Type B pancreatic cell (in vitro differentiated cells): ENCODE data around the gene UGT1A9. TPM values are rescaled to one million over a fixed set of nuclear protein-coding genes. Genes with fewer than 3 reads are reported as not detected.

Experiments used
- DNase-seq: peaks from one replicate; pipeline ENCODE4 v3.0.0; 2021; ENCODE audit warnings: mixed read lengths; ENCODE audit not compliant: unreplicated experiment; ENCODE audit errors: extremely low spot score
- H3K27ac Mint-ChIP-seq: 2 replicates; pipeline ENCODE4 v1.8.0; 2021; ENCODE audit warnings: mild to moderate bottlenecking, mixed read lengths
- H3K27me3 Mint-ChIP-seq: 2 replicates; pipeline ENCODE4 v1.8.0; 2021; ENCODE audit warnings: mixed read lengths
- H3K36me3 Mint-ChIP-seq: 2 replicates; pipeline ENCODE4 v1.8.0; 2021; ENCODE audit warnings: mixed read lengths
- H3K4me1 Mint-ChIP-seq: one replicate; pipeline ENCODE4 v1.8.0; 2021; ENCODE audit warnings: mixed read lengths; ENCODE audit not compliant: unreplicated experiment
- H3K4me3 Mint-ChIP-seq: 2 replicates; pipeline ENCODE4 v1.8.0; 2021; ENCODE audit warnings: mild to moderate bottlenecking, mixed read lengths
- H3K9me3 Mint-ChIP-seq: 2 replicates; pipeline ENCODE4 v1.8.0; 2021; ENCODE audit warnings: mixed read lengths
- CTCF ChIP-seq: fragments of 200-600 bp; sonication (generic); conservative IDR thresholded peaks from 2 replicates; pipeline ENCODE4 v1.5.0; 2021; ENCODE audit warnings: antibody characterized with exemption, mild to moderate bottlenecking
- total RNA-seq: library from RNA; stranded (reverse); gene quantifications from 2 replicates; pipeline ENCODE4 v1.2.1, GENCODE V29; 2021; ENCODE audit warnings: low replicate concordance

UGT1A9 gene
- total RNA-seq, 1 donor from 2014 or later, result not detected

DNA sequence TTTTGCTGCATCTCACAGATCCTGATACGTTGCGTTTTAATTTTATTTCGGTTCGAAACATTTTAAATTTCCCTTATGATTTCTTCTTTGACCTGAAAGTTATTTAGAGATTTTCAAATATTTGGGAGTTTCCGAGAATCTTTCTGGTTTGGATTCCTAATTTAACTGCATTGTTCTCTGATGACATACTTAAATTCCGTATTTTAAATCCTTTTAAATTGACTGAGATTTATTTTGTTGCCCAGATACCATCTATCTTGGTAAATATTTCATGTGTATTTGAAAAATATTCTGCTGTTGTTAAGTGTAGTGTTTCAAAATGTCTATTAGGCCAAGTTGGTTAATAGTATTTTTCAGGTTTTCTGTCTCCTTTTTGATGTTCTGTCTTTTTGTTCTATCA lies 144.2 kb downstream of the UGT1A9 start:
- H3K36me3 Mint-ChIP-seq, result no peaks in the 10 kb centered on the region
- no peak overlapping the region for H3K4me3 Mint-ChIP-seq
- H3K27ac Mint-ChIP-seq, result no peak overlapping the region
- TF ChIP-seq CTCF, result no peak
- no peak for DNase-seq
- no peaks in the 10 kb centered on the region for H3K9me3 Mint-ChIP-seq
- peaks cover 11% of the 10 kb centered on the region for H3K4me1 Mint-ChIP-seq
- H3K27me3 Mint-ChIP-seq, result peaks cover 6% of the 10 kb centered on the region

DNA sequence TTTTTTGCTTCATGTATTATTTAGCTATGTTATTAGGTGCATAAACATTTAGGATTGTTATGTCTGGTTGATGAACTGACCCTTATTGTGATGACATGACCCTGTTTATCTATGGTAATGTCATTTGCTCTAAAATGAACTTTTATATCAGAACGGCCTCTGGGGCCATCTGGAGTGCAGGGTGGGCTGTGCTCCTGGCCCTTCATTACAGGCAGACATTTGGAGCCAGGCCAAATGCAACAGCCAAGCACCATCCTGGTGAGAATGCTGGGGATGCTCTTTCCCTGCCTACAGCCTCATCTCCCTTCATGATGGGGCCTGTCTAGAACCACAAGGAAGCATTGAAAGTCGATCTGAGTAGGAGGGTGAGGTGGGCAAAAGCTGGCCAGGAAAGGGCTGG lies 144.6 kb downstream of the UGT1A9 start:
- Mint-ChIP-seq H3K4me1 (peaks cover 11% of the 10 kb centered on the region), H3K4me3 (no peak overlapping the region), H3K9me3 (no peaks in the 10 kb centered on the region), H3K27ac (no peak overlapping the region), H3K36me3 (no peaks in the 10 kb centered on the region), H3K27me3 (peaks cover 7% of the 10 kb centered on the region)
- no peak for DNase-seq
- no peak for TF ChIP-seq CTCF

GRCh38 chr2:233816771-233817170 lies 145.1 kb downstream of the UGT1A9 start:
- H3K27ac Mint-ChIP-seq, result no peak overlapping the region
- H3K4me3 Mint-ChIP-seq, result no peak overlapping the region
- peaks cover 11% of the 10 kb centered on the region for H3K4me1 Mint-ChIP-seq
- no peaks in the 10 kb centered on the region for H3K36me3 Mint-ChIP-seq
- peaks cover 9% of the 10 kb centered on the region for H3K27me3 Mint-ChIP-seq
- no peaks in the 10 kb centered on the region for H3K9me3 Mint-ChIP-seq
- no peak for DNase-seq
- TF ChIP-seq CTCF, result no peak

DNA sequence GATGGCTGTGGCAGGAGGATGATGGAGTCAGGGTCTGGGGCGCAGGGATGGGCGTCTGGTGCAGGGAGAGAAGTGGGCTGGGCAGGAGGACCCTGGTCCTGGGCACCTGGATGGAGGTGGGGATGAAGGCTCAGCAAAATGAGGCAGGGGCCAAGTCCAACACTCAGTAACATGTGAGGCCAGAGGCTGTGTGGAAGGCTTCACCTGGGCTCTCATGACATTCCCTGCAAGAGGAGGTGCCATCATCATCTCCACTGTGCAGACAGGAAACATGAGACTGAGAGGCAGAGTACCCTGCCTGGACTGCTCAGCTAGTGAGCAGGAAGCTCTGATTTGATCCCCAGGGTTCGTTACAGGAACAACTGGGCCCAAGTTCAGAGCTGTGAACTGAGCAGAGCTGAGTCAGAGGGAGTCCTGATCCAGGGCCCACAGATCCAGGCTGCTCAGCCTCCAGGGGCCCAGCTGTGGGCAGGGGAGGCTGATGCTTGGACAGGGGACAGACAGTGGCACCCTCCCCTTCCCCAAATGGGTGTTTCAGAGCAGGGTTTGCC lies 145.7 kb downstream of the UGT1A9 start:
- Mint-ChIP-seq H3K9me3 (no peaks in the 10 kb centered on the region), H3K4me1 (peaks cover 11% of the 10 kb centered on the region), H3K4me3 (no peak overlapping the region), H3K27ac (no peak overlapping the region), H3K36me3 (no peaks in the 10 kb centered on the region), H3K27me3 (peaks cover 9% of the 10 kb centered on the region)
- DNase-seq, result peak; percentile 45
- no peak for TF ChIP-seq CTCF

DNA sequence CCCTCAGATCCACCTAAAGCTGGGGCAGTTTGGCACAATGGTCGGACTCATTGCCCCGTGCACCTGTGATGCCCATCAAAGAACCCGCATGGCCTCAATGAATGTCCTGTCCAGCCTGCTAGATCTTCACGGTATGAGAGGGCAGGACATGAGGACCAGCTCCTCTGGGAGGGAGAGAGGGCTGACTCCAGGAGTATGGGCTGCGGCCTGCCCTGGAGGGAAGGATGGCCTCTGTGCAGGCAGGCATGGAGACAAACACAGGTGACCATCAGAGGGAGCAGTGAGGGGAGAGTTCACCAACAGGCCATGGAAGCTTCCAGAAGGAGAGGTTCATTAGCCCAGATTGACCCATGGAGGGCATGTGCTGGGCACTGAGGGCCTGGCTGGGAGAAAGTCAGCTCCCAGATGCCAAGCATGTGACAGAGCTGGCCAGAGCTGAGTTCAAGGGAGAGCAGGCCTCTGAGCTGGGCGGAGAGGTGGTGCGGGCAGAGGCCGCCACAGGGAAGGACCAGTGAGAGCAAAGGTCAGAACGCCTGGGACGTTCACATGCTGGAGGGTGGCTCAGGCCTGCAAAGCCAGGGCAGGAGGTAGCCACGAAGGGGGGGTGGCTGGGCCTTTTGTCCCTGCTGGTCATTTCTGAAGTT lies 146.4 kb downstream of the UGT1A9 start:
- Mint-ChIP-seq H3K4me3 (no peak overlapping the region), H3K27ac (no peak overlapping the region), H3K27me3 (peaks cover 6% of the 10 kb centered on the region), H3K36me3 (no peaks in the 10 kb centered on the region), H3K4me1 (peaks cover 11% of the 10 kb centered on the region), H3K9me3 (no peaks in the 10 kb centered on the region)
- peak; percentile 47 for DNase-seq
- TF ChIP-seq CTCF, result no peak
